ENCODE measurements around the gene GRIK2.

- TF ChIP-seq CTCF (conservative IDR thresholded peaks at IDR 0.05; ENCODE audit: low read depth, low read length) (no peak), BHLHE40 (IDR thresholded peaks at IDR 0.05; ENCODE audit: low read depth, low read length) (no peak), SMC3 (IDR thresholded peaks at IDR 0.05; ENCODE audit: low read depth, low read length) (no peak), CEBPB (IDR thresholded peaks at IDR 0.05; ENCODE audit: low read depth, low read length) (no peak), RCOR1 (IDR thresholded peaks at IDR 0.05; ENCODE audit: insufficient replicate concordance, low read length) (no peak), RFX5 (IDR thresholded peaks at IDR 0.05; ENCODE audit: low read depth, low read length) (no peak), POLR2A (IDR thresholded peaks at IDR 0.05; ENCODE audit: low read depth, low read length) (no peak), MAFK (IDR thresholded peaks at IDR 0.05; ENCODE audit: low read depth, low read length) (no peak)
These were observed 567.8 kb downstream of the GRIK2 start for GRCh38 chr6:101961357-101961756.

All from IMR-90 (cell line).